Astrocyte (in vitro differentiated cells and primary cell): ENCODE data around the gene C8A.

Source experiments
- EZH2 ChIP-seq: IDR thresholded peaks from 2 replicates; pipeline ENCODE4 v1.6.1; 2012; ENCODE audit warnings: mild to moderate bottlenecking, low read length, inconsistent platforms; ENCODE audit not compliant: insufficient read depth
- TF ChIP-seq, protein P1 (sequence below): IDR thresholded peaks from 2 replicates; pipeline ENCODE4 v1.5.1; 2011; ENCODE audit warnings: low read depth, mild to moderate bottlenecking, inconsistent platforms, low read length, moderate library complexity; ENCODE audit not compliant: insufficient read depth

DNA sequence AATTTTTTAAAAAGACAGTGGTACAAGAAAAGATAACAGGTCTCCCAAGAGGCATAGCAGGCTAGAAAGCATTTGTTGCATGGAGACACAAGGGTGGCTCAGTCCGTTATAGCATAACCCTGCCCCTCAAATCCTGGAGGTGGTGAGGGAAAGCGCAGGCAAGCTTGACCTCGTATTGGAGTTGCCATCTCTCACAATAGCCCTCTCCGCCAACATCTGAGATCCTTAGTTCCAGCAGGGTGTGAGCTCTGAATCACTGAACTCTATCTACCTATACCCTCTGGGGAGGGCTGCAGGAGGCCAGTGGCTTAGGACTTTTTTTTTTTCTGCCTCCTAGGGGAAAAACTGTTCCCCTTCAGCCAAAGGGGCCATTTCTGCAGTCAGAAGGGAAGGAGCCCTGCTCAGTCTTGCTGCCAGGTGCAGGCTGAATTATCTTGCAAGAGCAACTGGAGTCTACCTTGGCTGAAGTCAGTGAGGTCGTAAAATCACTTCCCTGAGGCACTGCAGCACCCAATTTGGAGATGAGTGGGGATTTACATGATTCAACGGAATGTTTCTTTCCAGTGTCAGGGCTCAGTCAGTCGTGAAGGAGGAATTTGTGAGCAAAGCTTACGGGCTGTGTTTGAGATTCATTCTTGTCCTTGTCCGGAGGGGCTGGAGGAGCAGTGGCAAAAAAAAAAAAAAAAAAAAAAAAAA is 17.2 kb upstream of the C8A start:
- TF ChIP-seq, protein P1, sequence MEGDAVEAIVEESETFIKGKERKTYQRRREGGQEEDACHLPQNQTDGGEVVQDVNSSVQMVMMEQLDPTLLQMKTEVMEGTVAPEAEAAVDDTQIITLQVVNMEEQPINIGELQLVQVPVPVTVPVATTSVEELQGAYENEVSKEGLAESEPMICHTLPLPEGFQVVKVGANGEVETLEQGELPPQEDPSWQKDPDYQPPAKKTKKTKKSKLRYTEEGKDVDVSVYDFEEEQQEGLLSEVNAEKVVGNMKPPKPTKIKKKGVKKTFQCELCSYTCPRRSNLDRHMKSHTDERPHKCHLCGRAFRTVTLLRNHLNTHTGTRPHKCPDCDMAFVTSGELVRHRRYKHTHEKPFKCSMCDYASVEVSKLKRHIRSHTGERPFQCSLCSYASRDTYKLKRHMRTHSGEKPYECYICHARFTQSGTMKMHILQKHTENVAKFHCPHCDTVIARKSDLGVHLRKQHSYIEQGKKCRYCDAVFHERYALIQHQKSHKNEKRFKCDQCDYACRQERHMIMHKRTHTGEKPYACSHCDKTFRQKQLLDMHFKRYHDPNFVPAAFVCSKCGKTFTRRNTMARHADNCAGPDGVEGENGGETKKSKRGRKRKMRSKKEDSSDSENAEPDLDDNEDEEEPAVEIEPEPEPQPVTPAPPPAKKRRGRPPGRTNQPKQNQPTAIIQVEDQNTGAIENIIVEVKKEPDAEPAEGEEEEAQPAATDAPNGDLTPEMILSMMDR = no peak
- TF ChIP-seq EZH2 = no peak
